Fibroblast of mammary gland (primary cell): ENCODE data around the gene LRGUK.

Experiments used
- DNase-seq: peaks from one replicate; pipeline ENCODE4 v3.0.0-alpha.2; 2010; ENCODE audit warnings: low read depth
- H3K4me3 ChIP-seq: 2 replicates; pipeline ENCODE4 v1.5.1; 2011; ENCODE audit warnings: low read depth, mild to moderate bottlenecking, low read length, moderate library complexity; ENCODE audit not compliant: control insufficient read depth
- CTCF ChIP-seq: conservative IDR thresholded peaks from 2 replicates; pipeline ENCODE4 v1.5.1; 2011; ENCODE audit warnings: low read depth, low read length, inconsistent platforms; ENCODE audit not compliant: control insufficient read depth, insufficient read depth

LRGUK gene

GRCh38 chr7:134104166-134104565, 23.0 kb upstream of the LRGUK start:
- H3K4me3 ChIP-seq, result no peak overlapping the region
- no peak for TF ChIP-seq CTCF
- DNase-seq, result no peak

GRCh38 chr7:134105841-134106240, 21.3 kb upstream of the LRGUK start:
- no peak overlapping the region for H3K4me3 ChIP-seq
- TF ChIP-seq CTCF, result no peak
- no peak for DNase-seq

GRCh38 chr7:134108802-134109201, 18.3 kb upstream of the LRGUK start:
- no peak overlapping the region for H3K4me3 ChIP-seq
- no peak for DNase-seq
- no peak for TF ChIP-seq CTCF

GRCh38 chr7:134113655-134114054, 13.5 kb upstream of the LRGUK start:
- DNase-seq, result no peak
- TF ChIP-seq CTCF, result no peak
- H3K4me3 ChIP-seq, result no peak overlapping the region

- DNase-seq, result no peak
- H3K4me3 ChIP-seq, result no peak overlapping the region
- TF ChIP-seq CTCF, result no peak
Measured at GRCh38 chr7:134114992-134115391, 12.1 kb upstream of the LRGUK start.

GRCh38 chr7:134120405-134120804, 6.7 kb upstream of the LRGUK start:
- peak; percentile 15 for DNase-seq
- H3K4me3 ChIP-seq, result no peak overlapping the region
- no peak for TF ChIP-seq CTCF

GRCh38 chr7:134121632-134122139, 5.5 kb upstream of the LRGUK start:
- DNase-seq, result no peak
- TF ChIP-seq CTCF, result no peak
- H3K4me3 ChIP-seq, result no peak overlapping the region
